Cardiac fibroblast (primary cell): ENCODE results near the gene PLP2.

Source experiments
- DNase-seq, 2 donors: peaks; one replicate each; pipeline versions ENCODE4 v3.0.0 to v3.0.0-alpha.2; 2010; ENCODE audit warnings: low read depth in 2 of 2
- H3K4me3 ChIP-seq, 2 donors: replicated peaks in 1 of 2; 1 replicate in 1 of 2; 2 replicates in 1 of 2; pipeline ENCODE4 v1.5.1; 2011; ENCODE audit warnings: low read depth in 2 of 2, low read length in 2 of 2, mild to moderate bottlenecking in 2 of 2, moderate library complexity in 1 of 2
- TF ChIP-seq, protein P1 (sequence below): IDR thresholded peaks from one replicate; pipeline ENCODE4 v1.5.1; 2011; ENCODE audit warnings: low read depth, mild to moderate bottlenecking, low read length, inconsistent platforms

Gene PLP2

DNA sequence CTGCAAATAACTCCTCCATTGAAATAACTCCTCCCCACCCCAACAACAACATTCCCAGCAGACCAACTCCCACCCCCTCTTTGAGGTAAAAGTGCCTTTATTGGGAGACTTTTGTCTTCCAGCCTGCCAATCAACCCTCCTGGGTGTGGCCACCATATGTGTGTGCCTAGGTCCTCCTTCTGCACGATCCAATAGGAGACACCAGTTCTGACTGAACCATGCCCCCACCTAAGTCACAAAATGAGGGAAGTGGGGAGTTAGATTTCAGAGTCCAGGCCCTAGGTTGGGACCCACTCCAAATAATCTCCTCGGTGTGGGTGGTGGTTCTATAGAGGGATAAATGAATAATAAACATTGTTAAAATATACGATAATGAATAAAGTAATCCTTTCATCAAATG is 3.0 kb downstream of the PLP2 start:
- no peak overlapping the region for H3K4me3 ChIP-seq
- TF ChIP-seq, protein P1, sequence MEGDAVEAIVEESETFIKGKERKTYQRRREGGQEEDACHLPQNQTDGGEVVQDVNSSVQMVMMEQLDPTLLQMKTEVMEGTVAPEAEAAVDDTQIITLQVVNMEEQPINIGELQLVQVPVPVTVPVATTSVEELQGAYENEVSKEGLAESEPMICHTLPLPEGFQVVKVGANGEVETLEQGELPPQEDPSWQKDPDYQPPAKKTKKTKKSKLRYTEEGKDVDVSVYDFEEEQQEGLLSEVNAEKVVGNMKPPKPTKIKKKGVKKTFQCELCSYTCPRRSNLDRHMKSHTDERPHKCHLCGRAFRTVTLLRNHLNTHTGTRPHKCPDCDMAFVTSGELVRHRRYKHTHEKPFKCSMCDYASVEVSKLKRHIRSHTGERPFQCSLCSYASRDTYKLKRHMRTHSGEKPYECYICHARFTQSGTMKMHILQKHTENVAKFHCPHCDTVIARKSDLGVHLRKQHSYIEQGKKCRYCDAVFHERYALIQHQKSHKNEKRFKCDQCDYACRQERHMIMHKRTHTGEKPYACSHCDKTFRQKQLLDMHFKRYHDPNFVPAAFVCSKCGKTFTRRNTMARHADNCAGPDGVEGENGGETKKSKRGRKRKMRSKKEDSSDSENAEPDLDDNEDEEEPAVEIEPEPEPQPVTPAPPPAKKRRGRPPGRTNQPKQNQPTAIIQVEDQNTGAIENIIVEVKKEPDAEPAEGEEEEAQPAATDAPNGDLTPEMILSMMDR = no peak
- no peak for DNase-seq

DNA sequence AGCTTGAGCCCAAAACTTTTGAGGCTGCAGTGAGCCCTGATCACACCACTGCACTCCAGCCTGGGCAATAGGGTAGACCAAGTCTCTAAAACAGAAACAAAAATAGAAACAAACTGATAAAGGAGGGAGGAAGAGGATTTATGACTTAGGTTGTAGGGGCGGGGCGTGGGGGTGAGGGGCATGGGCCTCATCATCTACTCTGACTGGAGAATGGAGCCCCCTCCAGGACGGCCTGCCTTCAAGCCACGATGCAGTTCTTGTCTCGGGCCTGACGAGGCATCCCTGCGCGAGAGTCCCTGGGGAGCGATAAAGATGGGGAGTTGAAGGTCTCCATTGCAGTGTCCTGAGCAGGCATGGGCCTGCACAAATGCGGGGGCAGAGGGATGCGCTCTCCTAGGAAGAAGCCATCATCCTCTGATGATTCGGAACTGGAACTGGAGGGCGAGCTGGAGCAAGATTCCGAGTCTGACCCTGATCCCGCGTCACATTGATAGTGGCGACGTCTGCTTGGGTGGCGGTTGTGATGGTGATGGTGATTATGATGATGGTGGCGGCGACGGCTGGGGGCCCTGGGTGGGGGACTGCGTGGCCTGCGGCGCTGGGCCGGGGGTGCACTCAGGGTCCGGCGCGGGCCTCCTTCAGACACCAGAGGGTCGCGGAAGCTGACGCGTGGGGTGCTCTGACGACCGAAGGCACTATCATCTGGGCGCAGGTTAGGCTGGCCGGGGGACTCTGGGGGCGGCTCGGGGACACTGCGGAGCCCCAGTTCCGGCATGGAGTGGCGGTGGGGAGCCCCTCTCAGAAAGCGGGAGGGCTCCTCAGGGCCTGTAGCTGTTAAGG is 4.0 kb downstream of the PLP2 start:
- H3K4me3 ChIP-seq = no peak overlapping the region
- TF ChIP-seq, protein P1 = no peak

DNA sequence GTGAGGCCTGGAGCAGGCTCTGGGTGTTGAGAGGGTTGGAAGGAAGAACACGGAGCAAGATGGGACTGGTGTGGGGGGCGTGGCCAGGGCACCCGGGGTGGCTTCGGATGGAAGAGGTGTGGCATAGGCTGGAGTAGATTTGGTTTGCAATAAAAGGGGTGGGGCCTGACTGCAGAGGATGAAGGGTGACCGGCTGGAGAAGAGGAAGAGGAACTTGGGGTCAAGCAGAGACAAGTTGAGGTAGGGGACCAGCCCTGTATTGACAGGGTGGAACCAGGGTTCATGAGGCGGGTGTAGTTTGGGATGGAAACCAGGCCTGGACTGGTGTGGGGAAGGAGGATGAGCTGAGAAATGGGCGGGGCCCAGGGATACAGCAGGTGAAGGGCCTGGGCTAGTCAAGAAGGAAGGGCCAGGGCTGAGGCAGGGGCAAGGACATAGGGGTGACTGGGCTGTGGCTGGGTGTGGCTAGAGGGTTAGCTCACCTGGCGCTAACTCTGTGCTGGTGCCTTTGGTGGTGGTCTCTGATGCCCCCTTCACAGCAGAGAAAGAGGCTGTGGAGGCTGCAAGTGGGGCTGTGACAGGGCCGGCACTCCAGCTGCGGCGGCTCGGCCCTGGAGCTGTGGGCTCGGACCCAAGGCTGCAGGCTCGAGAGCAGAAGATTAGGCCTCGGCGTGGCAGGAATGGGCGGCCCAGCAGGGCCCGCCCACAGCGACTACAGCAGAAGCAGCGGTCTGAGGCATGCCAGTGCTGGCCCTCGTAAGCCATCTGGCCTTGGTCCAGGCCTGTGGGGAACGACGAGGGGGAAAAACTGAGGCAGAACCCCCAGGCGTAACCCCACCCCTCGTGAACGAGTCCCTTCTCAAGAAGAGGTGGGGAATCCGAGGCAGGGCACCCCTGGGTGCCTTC is 5.0 kb downstream of the PLP2 start:
- no peak overlapping the region for H3K4me3 ChIP-seq
- DNase-seq = no peak
- TF ChIP-seq, protein P1 = no peak

More for the DNA sequence above, 4.0 kb downstream of the PLP2 start:
- DNase-seq = no peak

DNA sequence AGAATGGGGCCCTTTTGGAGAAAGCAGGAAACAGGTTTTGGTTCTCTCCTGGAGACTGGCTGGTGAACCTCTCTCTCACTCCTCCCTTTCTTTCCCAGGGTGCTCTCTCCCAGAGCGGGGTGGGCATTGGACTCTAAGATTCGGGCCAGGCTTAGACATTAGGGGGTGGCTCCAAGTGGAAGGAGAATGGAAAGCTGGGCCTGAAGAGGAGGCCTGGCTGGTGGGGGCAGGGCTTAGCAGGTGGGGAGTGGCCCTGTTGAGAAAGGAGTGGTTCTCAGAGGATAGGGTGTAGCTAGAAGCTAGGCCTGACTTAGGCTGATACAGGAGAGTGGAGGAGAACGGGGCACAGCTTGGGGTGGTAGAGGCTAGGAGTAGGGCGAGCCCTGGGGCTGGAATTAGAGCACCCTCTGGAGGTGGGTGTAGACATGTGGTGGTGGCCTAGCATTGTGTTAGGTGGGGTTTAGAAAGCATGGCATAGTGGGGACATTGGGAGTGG is 5.7 kb downstream of the PLP2 start:
- no peak for DNase-seq
- TF ChIP-seq, protein P1 = no peak
- H3K4me3 ChIP-seq = no peak overlapping the region

DNA sequence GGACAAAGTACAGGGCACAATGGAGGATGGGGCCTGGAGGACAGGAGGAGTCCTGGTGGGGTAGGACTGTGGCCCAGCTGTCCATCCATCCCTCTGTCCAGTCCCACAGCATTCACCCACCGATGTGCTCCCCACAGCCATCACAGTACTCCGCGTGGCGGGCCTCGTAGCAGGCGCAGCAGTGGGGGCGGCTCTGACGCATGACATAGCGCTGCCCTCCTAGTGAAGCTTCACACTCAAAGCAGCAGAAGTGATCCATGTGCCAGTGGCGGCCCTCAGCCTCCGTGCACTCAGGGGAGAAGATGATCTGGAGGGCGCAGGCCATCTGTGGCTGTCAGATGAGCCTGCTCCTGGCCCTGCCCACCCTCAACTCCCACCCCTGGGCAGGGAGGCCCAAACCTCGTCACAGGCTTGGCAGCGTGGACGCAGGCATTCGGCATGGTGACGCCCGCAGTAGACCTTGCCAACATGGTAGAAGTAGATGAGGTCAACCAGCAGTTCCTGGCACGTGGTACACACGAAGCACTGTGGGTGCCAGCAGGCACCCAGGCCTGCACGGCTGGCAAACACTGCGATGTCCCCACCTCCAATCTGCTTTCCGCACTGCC is 6.3 kb downstream of the PLP2 start:
- DNase-seq = no peak
- no peak overlapping the region for H3K4me3 ChIP-seq
- TF ChIP-seq, protein P1 = no peak

DNA sequence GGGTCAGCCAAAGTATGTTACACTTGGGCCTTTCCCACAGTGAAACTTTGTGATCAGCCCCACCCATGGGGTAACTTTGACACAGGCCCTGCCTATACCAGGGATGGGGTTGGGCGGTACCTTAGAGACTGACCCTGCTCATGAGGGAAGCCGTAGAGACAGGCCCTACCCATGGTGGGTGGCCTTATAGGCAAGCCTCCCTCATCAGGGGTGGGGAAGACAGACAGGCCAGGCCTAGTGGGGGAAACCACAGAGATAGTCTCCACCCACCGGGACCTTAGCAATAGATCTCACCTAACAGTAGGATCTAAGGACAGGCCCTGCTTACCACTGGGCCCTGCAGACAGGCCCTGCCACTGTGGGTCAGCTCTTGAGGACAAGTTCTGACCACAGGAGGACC is 6.8 kb downstream of the PLP2 start:
- TF ChIP-seq, protein P1 = no peak
- no peak for DNase-seq
- H3K4me3 ChIP-seq = no peak overlapping the region
